SKM-1 (cell line): ENCODE results near the gene HARBI1.

Experiments used
- DNase-seq: peaks from one replicate; lab custom pipeline; 2025; ENCODE audit not compliant: unreplicated experiment; lab: John Stamatoyannopoulos, UW

The HARBI1 gene, protein sequence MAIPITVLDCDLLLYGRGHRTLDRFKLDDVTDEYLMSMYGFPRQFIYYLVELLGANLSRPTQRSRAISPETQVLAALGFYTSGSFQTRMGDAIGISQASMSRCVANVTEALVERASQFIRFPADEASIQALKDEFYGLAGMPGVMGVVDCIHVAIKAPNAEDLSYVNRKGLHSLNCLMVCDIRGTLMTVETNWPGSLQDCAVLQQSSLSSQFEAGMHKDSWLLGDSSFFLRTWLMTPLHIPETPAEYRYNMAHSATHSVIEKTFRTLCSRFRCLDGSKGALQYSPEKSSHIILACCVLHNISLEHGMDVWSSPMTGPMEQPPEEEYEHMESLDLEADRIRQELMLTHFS

DNA sequence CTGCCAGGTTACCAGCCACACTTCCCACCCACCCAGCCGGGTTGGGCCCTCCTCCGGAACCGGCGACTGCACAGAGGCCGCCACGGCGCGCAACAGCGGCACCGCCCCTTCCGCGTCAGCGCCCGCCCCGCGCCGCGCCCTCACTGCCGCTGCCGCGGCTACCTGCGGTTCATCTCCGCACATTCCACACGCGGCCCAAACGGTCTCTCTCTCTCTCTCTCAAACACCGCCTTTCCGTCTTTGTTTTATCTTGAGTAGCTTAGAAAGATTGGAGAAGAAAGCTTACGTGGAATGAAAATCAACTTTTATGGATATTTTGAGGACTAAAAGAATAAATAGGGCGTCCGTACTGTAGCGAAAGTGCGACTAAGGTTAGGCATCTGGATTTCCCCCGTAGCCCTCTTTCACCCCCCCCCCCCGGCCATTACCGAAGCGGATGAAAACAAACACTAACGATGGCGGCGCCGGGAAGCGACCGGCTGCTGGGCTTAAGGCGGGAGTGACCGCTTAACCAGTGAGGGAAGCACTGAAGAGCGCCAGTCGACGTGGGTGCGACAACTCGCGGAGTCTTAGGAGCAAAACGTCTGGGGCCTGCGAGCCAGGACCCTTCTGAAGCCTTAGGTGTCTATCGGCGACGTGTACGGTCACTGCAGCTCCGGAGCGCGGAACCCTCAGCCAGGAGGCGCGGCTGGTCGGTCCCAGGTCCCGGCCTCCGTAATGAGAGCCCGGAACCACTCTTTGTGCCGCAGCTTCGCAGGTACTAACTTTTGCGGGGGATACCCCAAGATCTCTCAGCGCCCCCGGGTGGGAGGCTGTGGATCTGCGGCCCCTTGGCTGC lies at the start of gene HARBI1, which contains the start of gene ATG13:
TSS of gene HARBI1 (minus strand) at position 94 of the 838 bp plus-strand sequence. CDS start 990 bp downstream, outside the sequence.
TSS of gene ATG13 (plus strand) at position 420 of the 838 bp plus-strand sequence. CDS start 26,739 bp downstream, outside the sequence.
- peak; percentile 77 for DNase-seq

DNA sequence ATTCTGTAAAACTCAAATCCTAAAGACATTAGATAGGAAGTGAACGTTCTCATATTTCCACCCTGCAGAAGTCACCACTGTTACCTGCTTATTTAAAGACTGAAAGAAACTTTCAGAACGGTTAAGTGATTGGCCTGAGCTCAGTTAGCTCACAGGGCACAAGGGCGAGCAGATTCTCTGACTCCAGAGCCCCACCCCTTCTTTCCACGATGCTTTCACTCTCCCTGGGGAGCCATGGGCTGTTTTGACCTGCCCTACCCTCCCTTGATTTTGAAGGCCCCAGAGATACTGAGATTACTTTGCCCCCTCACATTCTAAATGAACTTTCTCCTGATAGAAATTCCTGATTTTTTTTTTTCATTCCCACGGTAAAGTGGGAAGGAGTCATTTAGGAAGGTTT lies 49.5 kb upstream of the HARBI1 start:
- DNase-seq = no peak

DNA sequence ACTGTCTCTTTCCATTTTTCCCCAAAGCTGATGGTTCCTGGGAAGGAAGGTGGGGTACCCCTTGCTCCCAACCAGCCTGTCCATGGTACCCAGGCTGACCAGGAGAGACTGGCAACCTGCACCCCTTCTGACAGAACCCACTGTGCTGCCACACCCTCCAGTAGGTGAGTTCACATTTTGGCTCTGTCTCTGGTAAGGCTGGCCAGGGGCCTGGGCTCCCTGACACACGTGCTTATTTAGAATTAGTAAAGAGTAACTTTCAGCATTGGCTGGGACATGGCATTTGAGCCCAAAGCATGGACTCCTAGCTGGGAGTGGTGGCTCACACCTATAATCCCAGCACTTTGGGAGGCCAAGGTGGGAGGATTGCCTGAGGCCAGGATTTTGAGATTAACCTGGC lies 48.3 kb upstream of the HARBI1 start:
- no peak for DNase-seq

DNA sequence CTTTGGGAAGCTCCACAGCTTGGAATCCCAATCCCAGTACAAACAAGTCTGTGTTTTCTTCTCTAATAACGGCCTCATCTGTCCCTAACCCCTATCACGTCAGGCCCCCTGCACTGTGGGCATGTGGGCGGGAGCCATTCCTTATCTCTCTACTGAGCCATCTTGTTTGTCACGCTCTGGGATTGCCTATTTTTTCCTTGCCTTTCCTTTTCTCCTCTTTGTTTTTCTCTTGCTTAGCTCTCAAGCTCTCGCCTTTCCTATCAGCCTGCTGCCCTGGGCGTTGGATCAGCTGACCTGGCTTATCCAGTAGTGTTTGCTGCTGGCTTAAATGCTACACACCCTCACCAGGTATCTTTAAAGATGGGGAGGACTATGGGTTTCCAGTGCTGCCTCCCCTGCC lies 47.6 kb upstream of the HARBI1 start:
- DNase-seq = no peak

GRCh38 chr11:46663277-46663940 lies 46.4 kb upstream of the HARBI1 start:
- DNase-seq = no peak

GRCh38 chr11:46662366-46662765 lies 45.3 kb upstream of the HARBI1 start:
- DNase-seq = no peak

DNA sequence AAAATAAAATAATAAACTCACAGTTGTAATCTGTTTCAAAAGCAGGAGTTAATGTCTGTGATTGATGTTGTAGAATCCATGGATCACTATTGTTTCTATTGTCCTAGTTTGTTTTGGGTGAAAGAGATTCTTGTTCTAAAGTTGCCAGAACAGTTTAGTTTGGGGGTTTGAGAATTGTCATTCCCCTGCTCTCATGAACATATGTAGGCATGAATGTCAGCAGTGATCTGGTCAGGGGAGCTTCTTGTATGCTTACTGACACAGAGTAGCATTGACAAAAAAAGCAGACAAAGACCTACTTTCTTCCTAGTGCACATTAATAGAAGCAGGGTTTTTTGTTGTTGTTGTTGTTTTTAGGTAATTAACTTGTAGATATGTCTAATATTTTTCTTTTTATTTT lies 44.8 kb upstream of the HARBI1 start:
- no peak for DNase-seq

- DNase-seq = peak; percentile 92
These were observed 42.9 kb upstream of the HARBI1 start for GRCh38 chr11:46659908-46660307.

DNA sequence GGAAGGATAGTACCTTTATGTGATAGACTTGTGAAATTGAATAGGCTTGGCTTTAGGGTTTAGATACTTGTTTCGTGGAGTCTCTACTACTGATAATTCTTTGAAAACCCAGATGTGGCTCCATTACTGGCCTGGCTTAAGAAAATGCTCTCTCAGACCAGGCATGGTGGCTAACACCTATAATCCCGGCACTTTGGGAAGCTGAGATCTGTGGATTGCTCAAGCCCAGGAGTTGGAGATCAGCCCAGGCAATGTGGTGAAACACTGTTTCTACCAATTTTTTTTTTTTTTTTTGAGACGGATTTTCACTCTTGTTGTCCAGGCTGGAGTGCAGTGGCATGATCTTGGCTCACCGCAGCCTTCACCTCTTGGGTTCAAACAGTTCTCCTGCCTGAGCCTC lies 41.2 kb upstream of the HARBI1 start:
- DNase-seq = no peak

DNA sequence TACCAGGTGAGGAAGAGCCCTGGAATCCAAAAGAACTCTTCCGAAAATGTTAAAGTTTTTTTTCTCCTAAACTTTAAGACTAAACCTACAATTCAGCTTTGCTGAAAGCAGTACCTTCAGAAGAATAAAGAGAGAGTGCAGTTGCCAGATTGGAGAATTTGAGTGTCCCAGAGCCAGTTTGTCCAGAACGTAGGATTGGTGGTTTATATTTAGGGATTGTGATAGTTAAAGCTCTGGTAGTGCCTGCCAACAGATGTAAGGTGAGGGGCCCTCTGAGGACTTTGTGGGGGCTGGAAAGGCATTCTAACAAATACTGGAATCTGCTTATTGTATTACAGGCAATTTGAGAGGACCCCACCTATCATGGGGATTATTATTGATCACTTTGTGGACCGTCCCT lies 40.2 kb upstream of the HARBI1 start:
- DNase-seq = no peak

- no peak for DNase-seq
These were observed 38.6 kb upstream of the HARBI1 start for GRCh38 chr11:46655631-46656030.

GRCh38 chr11:46649180-46649738 lies 32.2 kb upstream of the HARBI1 start:
- no peak for DNase-seq

- no peak for DNase-seq
These were observed 27.0 kb upstream of the HARBI1 start for GRCh38 chr11:46643986-46644385.

GRCh38 chr11:46643531-46643930 lies 26.5 kb upstream of the HARBI1 start:
- DNase-seq = no peak

- no peak for DNase-seq
These were observed 25.8 kb upstream of the HARBI1 start for GRCh38 chr11:46642627-46643335.

DNA sequence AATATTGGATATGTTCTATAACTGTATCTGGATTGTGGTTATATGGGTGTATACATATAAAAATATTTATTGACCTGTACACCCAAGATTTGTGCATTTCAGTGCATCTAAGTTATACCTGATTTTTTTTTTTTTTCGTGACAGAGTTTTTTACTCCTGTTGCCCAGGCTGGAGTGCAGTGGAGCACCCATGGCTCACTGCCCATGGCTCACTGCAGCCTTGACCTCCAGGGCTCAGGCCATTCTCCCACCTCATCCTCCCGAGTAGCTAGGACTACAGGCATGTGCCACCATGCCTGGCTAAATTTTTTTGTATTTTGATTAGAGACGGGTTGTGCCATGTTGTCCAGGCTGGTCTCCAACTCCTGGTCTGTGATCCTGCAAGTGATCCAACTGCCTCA lies 24.6 kb upstream of the HARBI1 start:
- DNase-seq = no peak

DNA sequence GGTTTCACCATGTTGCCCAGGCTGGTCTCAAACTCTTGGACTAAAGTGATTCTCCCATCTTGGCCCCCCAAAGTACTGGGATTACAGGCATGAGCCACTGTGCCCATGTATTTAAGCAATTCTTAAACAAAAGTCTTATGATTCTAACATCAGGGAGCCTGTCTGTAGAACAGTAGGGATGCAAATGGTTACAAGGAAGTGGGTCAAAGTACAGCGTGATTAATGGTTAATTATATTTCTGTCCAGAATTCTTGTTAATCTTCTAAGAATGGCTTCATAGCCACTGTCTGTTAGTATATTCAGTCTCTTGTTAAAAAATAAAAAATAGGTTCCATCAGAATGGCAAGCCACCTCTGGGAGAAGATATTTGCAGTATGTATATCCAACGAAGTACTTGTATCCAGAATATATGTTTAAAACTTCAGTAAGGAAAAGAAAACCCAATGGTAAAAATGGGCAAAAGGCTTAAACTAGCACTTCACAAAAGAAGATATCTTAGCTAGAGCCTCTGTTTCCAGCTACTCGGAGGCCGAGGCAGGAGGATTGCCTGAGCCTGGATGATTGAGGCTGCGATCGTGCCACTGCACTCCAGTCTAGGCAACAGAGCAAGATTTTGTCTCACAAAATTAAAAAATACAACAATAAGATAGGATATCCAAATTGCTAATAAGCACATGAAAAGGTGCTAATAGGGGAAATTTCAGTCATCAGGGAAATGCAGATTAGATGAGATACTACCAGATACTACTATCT lies 23.2 kb upstream of the HARBI1 start:
- DNase-seq = no peak

- no peak for DNase-seq
These were observed 22.3 kb upstream of the HARBI1 start for GRCh38 chr11:46639197-46639839.

DNA sequence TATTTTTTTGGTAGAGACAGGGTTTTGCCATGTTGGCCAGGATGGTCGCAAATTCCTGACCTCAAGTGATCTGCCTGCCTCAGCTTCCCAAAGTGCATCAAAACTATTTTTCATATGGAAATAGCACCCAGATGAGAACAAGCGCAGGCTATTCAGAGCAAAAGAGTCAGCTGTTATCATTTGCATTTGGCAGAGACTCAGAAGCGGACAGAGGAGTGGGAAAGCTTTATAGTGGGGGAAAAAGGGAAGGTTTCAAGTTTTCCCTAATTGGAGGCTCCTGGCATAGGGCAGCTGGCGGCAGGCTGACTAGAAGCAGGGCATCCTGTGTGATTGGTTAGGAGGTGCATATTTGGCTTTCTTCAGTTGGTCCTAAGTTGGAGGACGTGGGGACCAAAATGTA lies 20.5 kb upstream of the HARBI1 start:
- DNase-seq = no peak
